ENCODE results near the gene SIMC1. TPM values are rescaled to one million over a fixed set of nuclear protein-coding genes. Genes with fewer than 3 reads are reported as not detected.

The SIMC1 gene
- total RNA-seq, 1 donor from 2014 or later: 10.4 TPM

DNA sequence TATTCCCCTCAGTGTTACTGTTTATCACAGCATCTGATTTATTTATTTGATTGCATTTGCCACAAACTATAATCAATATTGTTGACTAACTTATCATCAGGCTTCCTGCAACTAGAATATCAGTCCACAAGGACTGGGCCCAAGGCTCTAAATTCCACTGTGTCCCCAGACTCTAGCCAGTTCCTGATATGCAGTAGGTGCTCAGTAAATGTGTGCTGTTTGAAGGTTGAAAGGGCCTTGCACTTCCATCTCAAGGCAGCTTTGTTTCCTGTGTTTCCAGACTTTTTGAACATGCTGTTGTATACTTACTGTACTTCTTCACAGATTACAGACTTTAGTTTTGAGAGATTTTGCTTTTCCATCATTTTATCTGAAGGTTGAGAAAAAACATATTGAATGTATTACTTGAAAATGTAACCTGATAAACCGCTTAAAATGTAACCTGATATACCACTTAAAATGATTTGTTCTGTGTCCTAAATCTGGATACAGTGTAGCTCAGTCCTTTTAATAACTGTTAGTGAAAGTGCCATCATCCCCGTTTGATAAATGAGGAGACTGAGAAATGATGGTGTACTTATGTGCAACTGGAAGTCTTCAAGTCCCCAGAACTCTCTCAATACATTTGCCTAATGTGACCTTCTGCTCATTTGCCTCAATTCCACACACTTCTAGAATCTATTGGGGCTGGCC, 104.7 kb downstream of the SIMC1 start:
- Histone ChIP-seq H3K4me1 (ENCODE audit: insufficient read depth, low read length) (no peaks in the 10 kb centered on the region), H2AFZ (ENCODE audit: low read depth, low read length) (no peak overlapping the region), H3K4me3 (ENCODE audit: insufficient read depth, low read depth, low read length) (no peak overlapping the region), H3K9me3 (ENCODE audit: insufficient read depth, low read depth, low read length) (no peaks in the 10 kb centered on the region), H3K9ac (ENCODE audit: low read length) (no peak overlapping the region), H3K79me2 (ENCODE audit: insufficient read depth, low read length) (no peaks in the 10 kb centered on the region), H4K20me1 (ENCODE audit: insufficient read depth, low read length) (peaks cover under 1% of the 10 kb centered on the region), H3K27ac (ENCODE audit: low read depth, low read length) (no peak overlapping the region), H3K4me2 (ENCODE audit: low read length) (no peak overlapping the region), H3K36me3 (ENCODE audit: insufficient read depth, low read length) (peaks cover 31% of the 10 kb centered on the region), H3K27me3 (ENCODE audit: insufficient read depth, low read length) (no peaks in the 10 kb centered on the region)
- Mint-ChIP-seq H3K4me3 (ENCODE audit: unreplicated experiment) (no peak overlapping the region), H3K36me3 (ENCODE audit: low read depth, unreplicated experiment) (peaks cover 9% of the 10 kb centered on the region), H3K27me3 (ENCODE audit: low read depth, unreplicated experiment) (no peaks in the 10 kb centered on the region), H3K9me3 (ENCODE audit: unreplicated experiment) (no peaks in the 10 kb centered on the region), H3K27ac (ENCODE audit: unreplicated experiment) (no peak overlapping the region), H3K4me1 (ENCODE audit: low read depth, unreplicated experiment) (no peaks in the 10 kb centered on the region)
- FAIRE-seq: no peak
- DNase-seq (ENCODE audit: low read depth): no peak
- TF ChIP-seq EZH2 (IDR thresholded peaks at IDR 0.05; ENCODE audit: insufficient read depth, low read length): no peak
- TF ChIP-seq, protein P1, sequence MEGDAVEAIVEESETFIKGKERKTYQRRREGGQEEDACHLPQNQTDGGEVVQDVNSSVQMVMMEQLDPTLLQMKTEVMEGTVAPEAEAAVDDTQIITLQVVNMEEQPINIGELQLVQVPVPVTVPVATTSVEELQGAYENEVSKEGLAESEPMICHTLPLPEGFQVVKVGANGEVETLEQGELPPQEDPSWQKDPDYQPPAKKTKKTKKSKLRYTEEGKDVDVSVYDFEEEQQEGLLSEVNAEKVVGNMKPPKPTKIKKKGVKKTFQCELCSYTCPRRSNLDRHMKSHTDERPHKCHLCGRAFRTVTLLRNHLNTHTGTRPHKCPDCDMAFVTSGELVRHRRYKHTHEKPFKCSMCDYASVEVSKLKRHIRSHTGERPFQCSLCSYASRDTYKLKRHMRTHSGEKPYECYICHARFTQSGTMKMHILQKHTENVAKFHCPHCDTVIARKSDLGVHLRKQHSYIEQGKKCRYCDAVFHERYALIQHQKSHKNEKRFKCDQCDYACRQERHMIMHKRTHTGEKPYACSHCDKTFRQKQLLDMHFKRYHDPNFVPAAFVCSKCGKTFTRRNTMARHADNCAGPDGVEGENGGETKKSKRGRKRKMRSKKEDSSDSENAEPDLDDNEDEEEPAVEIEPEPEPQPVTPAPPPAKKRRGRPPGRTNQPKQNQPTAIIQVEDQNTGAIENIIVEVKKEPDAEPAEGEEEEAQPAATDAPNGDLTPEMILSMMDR (IDR thresholded peaks at IDR 0.05; ENCODE audit: insufficient read depth, low read depth, low read length): no peak

DNA sequence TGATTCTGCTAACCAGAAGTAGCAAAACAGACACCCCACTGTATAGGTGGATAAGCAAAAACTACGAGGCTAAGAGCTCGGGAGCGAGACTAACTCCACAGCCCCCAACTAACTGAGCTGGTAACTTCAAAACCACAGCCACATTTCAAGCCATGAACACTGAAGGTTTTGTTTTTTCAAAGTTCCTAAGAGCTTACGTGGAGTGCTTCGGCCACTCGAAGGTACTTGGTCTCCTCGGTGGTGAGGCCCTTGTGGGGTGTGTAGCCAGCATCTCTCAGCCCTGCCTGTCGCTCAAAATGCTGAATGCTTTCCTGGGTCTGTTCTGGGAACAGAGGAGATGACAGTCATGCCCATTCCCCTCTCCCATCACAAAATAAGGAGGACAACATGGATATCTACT, 112.2 kb downstream of the SIMC1 start:
- Histone ChIP-seq H3K9ac (ENCODE audit: low read length) (no peak overlapping the region), H3K79me2 (ENCODE audit: insufficient read depth, low read length) (peaks cover 59% of the 10 kb centered on the region), H4K20me1 (ENCODE audit: insufficient read depth, low read length) (peaks cover 60% of the 10 kb centered on the region), H3K4me1 (ENCODE audit: insufficient read depth, low read length) (no peaks in the 10 kb centered on the region), H3K9me3 (ENCODE audit: insufficient read depth, low read depth, low read length) (no peaks in the 10 kb centered on the region), H3K27me3 (ENCODE audit: insufficient read depth, low read length) (no peaks in the 10 kb centered on the region), H3K36me3 (ENCODE audit: insufficient read depth, low read length) (peaks cover 60% of the 10 kb centered on the region), H3K27ac (ENCODE audit: low read depth, low read length) (no peak overlapping the region), H3K4me3 (ENCODE audit: insufficient read depth, low read depth, low read length) (no peak overlapping the region), H2AFZ (ENCODE audit: low read depth, low read length) (no peak overlapping the region), H3K4me2 (ENCODE audit: low read length) (no peak overlapping the region)
- no peak for FAIRE-seq
- TF ChIP-seq, protein P1 (IDR thresholded peaks at IDR 0.05; ENCODE audit: insufficient read depth, low read depth, low read length): no peak
- H3K4me3 Mint-ChIP-seq (ENCODE audit: unreplicated experiment): no peak overlapping the region
- H3K27me3 Mint-ChIP-seq (ENCODE audit: low read depth, unreplicated experiment): no peaks in the 10 kb centered on the region
- peak; percentile 30 for DNase-seq (ENCODE audit: low read depth)
- peaks cover 42% of the 10 kb centered on the region for H3K36me3 Mint-ChIP-seq (ENCODE audit: low read depth, unreplicated experiment)
- H3K9me3 Mint-ChIP-seq (ENCODE audit: unreplicated experiment): no peaks in the 10 kb centered on the region
- no peak overlapping the region for H3K27ac Mint-ChIP-seq (ENCODE audit: unreplicated experiment)
- peaks cover 7% of the 10 kb centered on the region for H3K4me1 Mint-ChIP-seq (ENCODE audit: low read depth, unreplicated experiment)

DNA sequence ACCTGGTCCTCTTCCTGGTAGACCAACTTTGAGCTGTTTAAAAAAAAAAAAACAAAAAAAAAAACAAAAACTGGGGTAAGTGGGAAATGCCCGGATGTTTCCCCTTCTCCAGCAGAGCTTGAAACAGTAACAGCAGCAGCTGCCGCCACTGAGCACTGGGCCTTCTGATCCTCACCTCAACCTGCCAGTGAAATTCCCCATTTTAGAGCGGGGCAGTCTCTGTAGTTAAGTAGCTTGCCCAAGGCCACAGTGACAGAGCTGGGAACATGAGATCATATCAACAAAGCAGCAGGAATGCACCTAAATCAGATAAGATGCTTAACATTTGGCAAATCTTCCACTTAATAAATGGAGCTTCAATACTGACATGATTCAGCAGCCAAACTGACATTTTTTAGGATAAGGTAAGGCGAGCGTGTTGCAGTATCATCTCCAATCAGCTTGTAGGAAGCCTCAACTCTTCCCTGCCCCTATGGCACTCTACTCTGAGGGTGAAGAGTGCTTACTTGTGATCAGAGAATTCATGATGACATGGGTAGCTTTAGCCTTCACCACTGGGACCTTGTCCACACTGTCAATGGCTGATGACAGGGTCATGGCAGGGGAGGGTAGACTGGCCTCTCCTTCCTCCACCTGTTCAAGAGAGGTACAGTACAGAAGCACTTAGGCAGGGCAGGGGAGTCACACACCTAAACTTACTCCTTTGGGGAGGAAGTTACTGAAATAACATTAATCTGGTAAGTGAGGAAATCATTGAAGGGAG, 114.1 kb downstream of the SIMC1 start:
- H3K27me3 ChIP-seq (ENCODE audit: insufficient read depth, low read length): no peaks in the 10 kb centered on the region
- H3K36me3 ChIP-seq (ENCODE audit: insufficient read depth, low read length): peaks cover 55% of the 10 kb centered on the region
- peaks cover 78% of the 10 kb centered on the region for H4K20me1 ChIP-seq (ENCODE audit: insufficient read depth, low read length)
- no peak overlapping the region for H3K4me3 ChIP-seq (ENCODE audit: insufficient read depth, low read depth, low read length)
- Mint-ChIP-seq H3K27ac (ENCODE audit: unreplicated experiment) (no peak overlapping the region), H3K27me3 (ENCODE audit: low read depth, unreplicated experiment) (no peaks in the 10 kb centered on the region), H3K36me3 (ENCODE audit: low read depth, unreplicated experiment) (peaks cover 39% of the 10 kb centered on the region), H3K9me3 (ENCODE audit: unreplicated experiment) (no peaks in the 10 kb centered on the region), H3K4me3 (ENCODE audit: unreplicated experiment) (no peak overlapping the region), H3K4me1 (ENCODE audit: low read depth, unreplicated experiment) (peaks cover 7% of the 10 kb centered on the region)
- H3K79me2 ChIP-seq (ENCODE audit: insufficient read depth, low read length): peaks cover 77% of the 10 kb centered on the region
- no peak for FAIRE-seq
- H2AFZ ChIP-seq (ENCODE audit: low read depth, low read length): no peak overlapping the region
- TF ChIP-seq, protein P1 (IDR thresholded peaks at IDR 0.05; ENCODE audit: insufficient read depth, low read depth, low read length): no peak
- TF ChIP-seq EZH2 (IDR thresholded peaks at IDR 0.05; ENCODE audit: insufficient read depth, low read length): no peak
- no peak for DNase-seq (ENCODE audit: low read depth)
- no peak overlapping the region for H3K4me2 ChIP-seq (ENCODE audit: low read length)
- H3K4me1 ChIP-seq (ENCODE audit: insufficient read depth, low read length): no peaks in the 10 kb centered on the region
- H3K9ac ChIP-seq (ENCODE audit: low read length): no peak overlapping the region
- H3K27ac ChIP-seq (ENCODE audit: low read depth, low read length): no peak overlapping the region
- H3K9me3 ChIP-seq (ENCODE audit: insufficient read depth, low read depth, low read length): no peaks in the 10 kb centered on the region
